GM18873 (cell line): ENCODE measurements around the gene SDF4.

Experiments used
- ATAC-seq: cut with Tn5 transposase; IDR thresholded peaks from one replicate; pipeline ENCODE4 v1.9.1; 2021; ENCODE audit warnings: mild to moderate bottlenecking, moderate library complexity, moderate number of reproducible peaks; ENCODE audit not compliant: unreplicated experiment, low FRiP score

The SDF4 gene, protein sequence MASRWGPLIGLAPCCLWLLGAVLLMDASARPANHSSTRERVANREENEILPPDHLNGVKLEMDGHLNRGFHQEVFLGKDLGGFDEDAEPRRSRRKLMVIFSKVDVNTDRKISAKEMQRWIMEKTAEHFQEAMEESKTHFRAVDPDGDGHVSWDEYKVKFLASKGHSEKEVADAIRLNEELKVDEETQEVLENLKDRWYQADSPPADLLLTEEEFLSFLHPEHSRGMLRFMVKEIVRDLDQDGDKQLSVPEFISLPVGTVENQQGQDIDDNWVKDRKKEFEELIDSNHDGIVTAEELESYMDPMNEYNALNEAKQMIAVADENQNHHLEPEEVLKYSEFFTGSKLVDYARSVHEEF

GRCh38 chr1:1231400-1232207, at the start of gene SDF4:
SDF4 (minus strand) TSS chr1:1232001; CDS start chr1:1228772, 3,229 bp downstream.
- ATAC-seq, result peak; percentile 77

- no peak for ATAC-seq
These were observed 49.1 kb upstream of the SDF4 start for GRCh38 chr1:1280782-1281481.

GRCh38 chr1:1279028-1279427, 47.2 kb upstream of the SDF4 start:
- no peak for ATAC-seq

- no peak for ATAC-seq
These were observed 46.8 kb upstream of the SDF4 start for GRCh38 chr1:1278620-1279019.

DNA sequence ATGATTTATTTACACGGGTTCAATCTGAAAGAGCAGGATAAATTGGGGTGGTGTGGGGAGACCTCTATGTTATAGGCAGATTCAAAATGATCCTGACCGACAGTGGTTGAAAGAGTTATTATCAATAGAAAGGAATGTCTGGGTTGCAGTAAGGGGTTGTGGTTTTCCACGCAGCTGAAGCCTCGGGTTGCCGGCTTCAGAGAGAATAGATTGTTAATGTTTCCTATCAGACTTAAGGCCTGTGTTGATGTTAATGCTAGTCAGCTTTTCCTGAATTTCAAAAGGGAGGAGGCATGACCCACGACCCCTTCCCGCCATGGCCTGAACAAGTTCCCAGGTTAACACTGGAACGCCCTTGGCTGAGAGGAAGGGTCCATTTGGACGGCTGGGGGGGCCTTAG, 44.0 kb upstream of the SDF4 start:
- ATAC-seq, result no peak

DNA sequence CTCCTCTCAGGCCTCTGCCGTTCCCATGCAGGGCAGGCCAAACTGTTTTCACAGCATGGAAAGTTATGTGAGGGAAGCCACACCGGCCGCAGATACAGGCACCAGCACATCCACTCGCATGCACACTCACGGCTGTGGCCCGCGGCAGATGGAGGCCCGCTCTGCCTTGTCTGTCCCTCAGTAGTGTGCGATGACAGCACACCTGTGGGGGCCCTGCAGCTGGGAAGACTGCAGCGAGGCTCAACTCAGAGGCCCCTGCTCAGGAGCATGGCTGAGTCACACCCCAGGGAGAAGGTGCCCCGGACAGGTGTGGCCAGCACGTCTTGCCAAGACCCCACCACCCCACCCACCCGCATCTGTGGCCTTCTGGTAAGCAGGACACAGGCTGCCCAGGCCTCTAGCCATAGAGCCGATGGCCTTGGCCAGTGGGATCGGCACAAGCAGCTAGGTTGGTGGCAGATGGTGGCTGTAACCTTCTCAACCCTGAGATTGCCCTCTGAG, 43.2 kb upstream of the SDF4 start:
- ATAC-seq, result no peak

GRCh38 chr1:1274299-1274930, 42.6 kb upstream of the SDF4 start:
- ATAC-seq, result no peak

DNA sequence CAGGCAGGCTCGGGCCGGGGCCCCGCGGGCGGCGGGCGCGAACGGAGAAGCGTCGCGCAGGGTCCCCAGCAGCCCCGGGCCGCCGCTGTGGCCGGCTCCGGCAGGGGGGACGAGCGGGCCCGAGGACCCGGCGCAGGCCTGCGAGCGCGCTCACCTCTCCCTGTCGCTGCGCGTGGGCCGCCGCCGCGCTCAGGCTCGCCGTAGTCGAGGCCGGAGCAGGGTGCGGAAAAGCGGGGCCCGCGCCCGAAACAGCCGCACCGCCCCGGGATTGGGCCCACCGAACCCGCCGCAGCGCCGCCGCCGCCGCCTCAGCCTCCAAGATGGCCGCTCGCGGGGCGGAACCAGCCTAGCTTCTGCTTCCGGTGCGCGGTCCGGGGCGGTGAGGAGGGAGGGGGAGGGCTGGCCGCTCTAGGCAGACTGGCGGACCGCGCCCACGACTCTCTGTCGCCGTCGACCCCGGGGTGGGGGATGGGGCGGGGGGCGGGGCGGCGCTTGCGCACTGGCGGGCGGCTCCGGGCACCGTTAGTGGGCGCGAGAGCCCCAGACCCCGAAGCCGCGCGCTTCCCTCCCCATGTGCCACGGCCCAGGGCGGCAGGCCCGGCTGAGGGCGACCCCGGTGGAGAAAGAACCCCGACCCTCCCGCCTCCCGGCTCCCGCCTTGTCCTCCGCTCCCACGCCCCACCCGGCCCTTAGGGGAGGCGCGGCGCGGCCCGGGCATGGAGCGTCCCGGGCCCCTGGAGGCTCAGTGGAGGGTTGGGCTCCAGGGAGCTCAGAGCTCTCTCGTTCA, 41.9 kb upstream of the SDF4 start, which contains the start of gene UBE2J2:
TSS of gene UBE2J2 (minus strand) at position 343 of the 787 bp plus-strand sequence. CDS start 5,862 bp downstream, outside the sequence.
- ATAC-seq, result peak; percentile 57

DNA sequence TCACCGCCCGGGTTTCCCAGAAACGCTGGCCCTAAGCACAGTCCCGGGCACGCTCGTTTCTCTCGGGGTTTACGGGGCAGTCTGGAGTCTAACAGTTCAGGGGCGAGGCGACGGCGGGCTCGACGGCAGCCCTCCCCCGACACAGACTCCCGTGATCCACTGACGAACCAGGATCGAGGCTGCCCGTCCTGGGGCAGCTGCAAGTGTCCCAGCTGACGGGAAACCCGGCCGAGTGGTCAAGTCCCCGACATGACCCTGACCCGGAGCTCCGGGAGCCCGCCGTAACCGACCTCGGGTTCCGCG, 41.4 kb upstream of the SDF4 start:
- no peak for ATAC-seq

DNA sequence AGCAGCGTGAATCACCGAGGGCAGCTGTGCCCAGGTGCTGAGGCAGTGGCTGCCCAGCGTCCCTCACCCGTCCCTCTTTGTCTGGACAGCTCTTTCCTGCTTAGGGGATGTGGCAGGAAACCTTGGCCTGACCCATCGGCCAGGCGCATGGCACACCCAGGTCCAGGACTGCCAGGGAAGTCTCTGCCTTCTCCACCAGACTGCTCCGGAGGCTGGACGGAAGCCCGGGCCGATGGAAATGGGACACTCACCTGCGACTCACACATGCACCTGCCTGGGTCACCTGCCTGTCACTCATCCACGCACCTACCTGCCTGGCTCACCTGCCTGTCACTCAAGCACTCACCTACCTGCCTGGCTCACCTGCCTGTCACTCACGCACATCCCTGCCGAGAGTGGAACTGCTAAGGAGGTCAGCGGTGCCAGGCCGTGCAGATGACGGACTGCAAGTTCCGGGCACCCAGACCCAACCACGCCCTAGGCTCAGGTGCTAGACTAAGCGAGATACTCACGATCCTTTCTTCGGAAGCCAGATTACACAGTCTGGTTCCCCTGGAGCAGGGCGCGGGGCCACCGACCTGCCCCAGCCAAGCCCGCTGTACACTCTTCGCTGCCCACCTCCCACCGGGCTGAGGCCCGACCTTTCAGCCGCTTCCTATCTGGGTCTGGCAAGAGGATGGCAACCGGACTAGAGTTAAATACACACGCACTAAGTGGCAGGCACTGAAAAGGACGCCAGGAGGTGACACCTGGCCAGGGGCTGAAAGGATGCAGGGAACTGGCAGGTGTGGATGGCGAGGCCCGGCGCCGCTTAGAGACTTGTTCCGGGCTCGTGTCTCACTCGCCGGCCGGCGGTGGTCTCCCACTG, 40.8 kb upstream of the SDF4 start:
- ATAC-seq, result peak; percentile 11

GRCh38 chr1:1270813-1271212, 39.0 kb upstream of the SDF4 start:
- no peak for ATAC-seq

DNA sequence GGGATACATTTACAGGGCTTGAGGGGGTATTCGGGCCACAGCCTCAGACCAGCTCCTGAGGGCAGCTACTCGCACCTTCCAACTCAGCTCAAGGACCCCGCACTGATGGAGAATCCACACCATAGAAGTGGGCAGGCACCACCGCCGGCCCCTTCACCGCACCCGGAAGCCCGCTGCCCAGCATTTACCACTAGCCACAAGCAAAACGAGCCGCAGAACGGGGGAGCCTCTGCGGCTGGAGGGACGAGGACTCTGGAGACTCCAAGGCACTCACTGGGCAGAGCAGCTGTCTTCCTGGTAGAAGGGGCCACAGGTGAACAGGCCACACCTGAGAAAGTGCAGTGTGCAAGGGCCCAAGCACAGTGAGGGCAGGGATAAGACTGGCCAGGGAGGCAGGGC, 36.5 kb upstream of the SDF4 start:
- no peak for ATAC-seq

- no peak for ATAC-seq
These were observed 35.9 kb upstream of the SDF4 start for GRCh38 chr1:1267488-1268283.

- ATAC-seq, result no peak
These were observed 33.1 kb upstream of the SDF4 start for GRCh38 chr1:1264868-1265272.

DNA sequence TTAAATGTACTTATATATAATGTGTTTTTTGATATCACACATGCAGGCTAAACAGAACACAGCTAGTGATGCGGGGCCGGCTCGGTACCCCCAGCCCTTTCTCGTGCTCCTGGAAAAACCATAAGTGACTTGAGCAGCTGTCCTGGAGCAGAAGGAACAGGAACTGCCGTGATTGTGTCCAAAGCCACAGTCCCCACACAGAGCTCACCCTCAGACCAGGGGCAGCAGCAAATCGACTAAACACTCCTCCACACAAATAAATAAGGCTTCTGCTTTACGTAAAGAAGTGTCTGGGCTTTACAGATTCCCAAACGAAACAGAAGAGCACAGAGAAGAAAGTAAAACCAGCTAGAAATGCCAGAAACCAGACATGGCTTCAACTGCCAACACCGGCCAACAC, 32.2 kb upstream of the SDF4 start:
- no peak for ATAC-seq

DNA sequence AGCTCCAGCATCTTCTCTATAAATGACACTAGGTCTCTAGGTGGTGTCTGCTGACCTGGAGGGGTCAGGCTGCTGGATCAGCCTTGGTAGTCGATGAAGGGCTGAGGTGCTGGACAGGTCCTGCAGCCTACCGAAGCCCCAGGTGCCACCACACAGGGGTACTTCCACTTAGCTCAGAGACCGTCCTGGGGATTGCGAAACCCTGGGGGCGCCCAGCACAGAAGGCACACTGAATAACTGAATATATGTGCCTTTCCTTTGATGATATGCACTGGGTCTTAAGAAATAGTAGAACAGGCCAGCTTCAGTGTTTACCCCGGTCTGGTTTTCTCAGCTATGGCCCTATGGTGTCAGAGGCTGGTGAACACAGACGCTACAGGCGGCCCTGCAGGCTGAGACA, 31.0 kb upstream of the SDF4 start:
- ATAC-seq, result no peak

GRCh38 chr1:1262071-1262470, 30.3 kb upstream of the SDF4 start:
- ATAC-seq, result no peak
